Measurements from ENCODE around the gene ASGR1. TPM values are rescaled to one million over a fixed set of nuclear protein-coding genes. Genes with fewer than 3 reads are reported as not detected.
"Not testable (repeated sequence)": the region's sequence is repeated elsewhere in the genome, so short reads cannot be mapped to it uniquely, and the experiment has no call there.

Gene ASGR1
- total and polyA plus RNA-seq, 2 donors = 0.90 to 3.3 TPM

DNA sequence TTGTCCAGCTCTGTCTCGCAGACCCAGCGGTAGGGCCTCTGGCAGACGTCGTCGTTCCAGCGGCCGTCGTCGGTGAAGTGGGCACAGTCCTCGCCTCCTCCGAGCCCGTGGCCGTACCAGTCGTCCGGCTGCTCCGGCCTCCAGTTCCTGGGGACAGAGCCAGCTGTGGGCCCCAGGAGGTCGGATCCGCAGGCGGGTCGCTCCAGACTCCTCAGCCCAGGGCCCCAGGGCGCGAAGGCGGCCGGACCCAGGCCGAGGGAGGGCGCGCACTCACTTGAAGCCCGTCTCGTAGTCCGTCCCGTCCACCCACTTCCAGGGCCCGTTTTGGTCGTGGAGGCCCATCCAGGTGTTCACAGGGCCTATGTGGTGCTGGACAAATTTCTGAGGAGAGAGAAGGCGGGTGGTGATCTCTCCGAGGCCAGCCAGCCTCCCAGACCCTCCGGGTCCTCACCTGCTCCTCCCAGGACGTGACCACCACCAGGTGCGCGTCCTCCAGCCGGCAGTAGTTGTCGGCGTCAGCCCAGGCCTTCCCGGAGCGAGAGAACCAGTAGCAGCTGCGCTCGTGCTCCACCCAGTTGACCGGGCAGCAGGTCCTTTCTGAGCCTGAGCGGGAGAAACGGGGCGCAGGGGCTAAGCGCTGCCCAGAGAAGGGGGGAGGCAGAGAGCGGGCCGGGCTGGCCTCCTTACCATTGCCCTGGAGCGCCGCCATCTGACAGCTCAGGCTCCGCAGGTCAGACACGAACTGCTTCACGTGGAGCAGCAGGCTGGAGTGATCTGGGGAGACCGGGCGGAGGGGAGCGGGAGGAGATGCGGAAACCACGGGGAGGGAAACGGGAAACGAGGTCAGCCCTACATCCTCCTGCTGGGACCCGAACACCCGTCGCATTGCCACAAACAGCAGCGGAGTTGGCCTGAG lies 5.2 kb downstream of the ASGR1 start:
- 49% methylated on average over 69 of the region's 69 CpGs for WGBS
- H3K27me3 ChIP-seq (ENCODE audit: control insufficient read depth in 2 of 2, insufficient read depth in 1 of 2, low read length in 1 of 2) = peaks cover 7 to 61% of the 10 kb centered on the region in 2 donors
- peaks cover 1 to 10% of the 10 kb centered on the region in 2 donors for H3K9me3 ChIP-seq (ENCODE audit: control insufficient read depth in 2 of 2, insufficient read depth in 1 of 2, low read length in 1 of 2)
- peak in 2 of 9 donors; percentile 30 to 42 for DNase-seq (ENCODE audit: low read depth in 6 of 9, low spot score in 9 of 9)
- no peaks in the 10 kb centered on the region for H3K36me3 ChIP-seq (ENCODE audit: control insufficient read depth in 2 of 2, insufficient read depth in 2 of 2, low read length in 1 of 2)
- no peak overlapping the region for H3K27ac ChIP-seq (ENCODE audit: low read depth in 1 of 2, low read length in 1 of 2)
- H3K4me1 ChIP-seq (ENCODE audit: control insufficient read depth in 2 of 2, insufficient read depth in 2 of 2, low read length in 2 of 2) = peaks cover 7 to 15% of the 10 kb centered on the region in 2 donors
- peak overlapping the region in 1 of 2 donors; percentile 14 for H3K4me3 ChIP-seq (ENCODE audit: low read length in 2 of 2)

DNA sequence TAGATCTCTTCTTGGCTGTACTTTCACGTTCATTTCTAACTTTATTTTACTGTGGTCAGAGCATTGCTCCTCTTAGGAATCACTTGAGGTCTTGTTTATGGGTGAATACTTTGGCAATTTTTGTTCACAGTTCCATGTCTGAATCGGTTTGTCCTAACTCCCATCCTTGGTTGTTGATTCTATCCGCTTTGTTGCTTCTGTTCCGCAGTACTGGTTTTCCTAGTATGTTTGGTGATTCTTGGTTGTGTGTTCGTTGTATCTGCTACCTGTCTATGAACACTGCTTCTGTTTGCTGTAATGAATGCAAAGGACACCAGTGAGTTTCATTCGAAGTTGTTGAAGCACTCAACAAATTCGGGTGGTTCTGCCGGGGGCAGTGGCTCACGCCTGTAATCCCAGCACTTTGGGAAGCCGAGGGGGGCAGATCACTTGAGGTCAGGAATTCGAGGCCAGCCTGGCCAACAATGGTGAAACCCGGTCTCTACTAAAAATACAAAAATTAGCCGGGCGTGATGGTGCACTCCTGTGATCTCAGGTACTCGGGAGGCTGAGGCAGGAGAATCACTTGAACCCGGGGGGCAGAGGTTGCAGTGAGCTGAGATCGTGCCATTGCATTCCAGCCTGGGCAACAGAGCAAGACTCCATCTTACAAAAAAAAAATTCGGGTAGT lies 6.5 kb downstream of the ASGR1 start:
- not testable (repeated sequence) for H3K36me3 ChIP-seq (ENCODE audit: control insufficient read depth in 2 of 2, insufficient read depth in 2 of 2, low read length in 1 of 2); H3K4me1 ChIP-seq (ENCODE audit: control insufficient read depth in 2 of 2, insufficient read depth in 2 of 2, low read length in 2 of 2); H3K4me3 ChIP-seq (ENCODE audit: low read length in 2 of 2); H3K27ac ChIP-seq (ENCODE audit: low read depth in 1 of 2, low read length in 1 of 2); DNase-seq (ENCODE audit: low read depth in 6 of 9, low spot score in 9 of 9); H3K9me3 ChIP-seq (ENCODE audit: control insufficient read depth in 2 of 2, insufficient read depth in 1 of 2, low read length in 1 of 2)
- H3K27me3 ChIP-seq (ENCODE audit: control insufficient read depth in 2 of 2, insufficient read depth in 1 of 2, low read length in 1 of 2) = peaks cover 5 to 48% of the 10 kb centered on the region in 2 donors
- WGBS = 97% methylated on average over 18 of the region's 18 CpGs

DNA sequence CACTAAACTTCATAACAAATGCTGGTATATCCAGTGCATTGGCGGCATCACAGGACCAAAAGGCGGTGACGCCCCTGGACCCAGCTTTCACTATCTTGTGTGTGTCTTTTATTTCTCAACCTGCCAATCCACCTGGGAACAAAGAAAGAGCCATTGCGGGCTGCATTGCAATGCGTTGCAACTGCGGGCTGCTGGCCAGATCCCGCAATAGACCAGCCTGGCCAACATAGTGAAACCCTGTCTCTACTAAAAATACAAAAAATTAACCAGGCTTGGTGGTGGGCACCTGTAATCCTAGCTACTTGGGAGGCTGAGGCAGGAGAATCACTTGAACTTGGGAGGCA lies 9.6 kb downstream of the ASGR1 start:
- WGBS = 98% methylated on average over 7 of the region's 7 CpGs
- peaks cover 5 to 20% of the 10 kb centered on the region in 2 donors for H3K27me3 ChIP-seq (ENCODE audit: control insufficient read depth in 2 of 2, insufficient read depth in 1 of 2, low read length in 1 of 2)
- H3K4me3 ChIP-seq (ENCODE audit: low read length in 2 of 2); H3K4me1 ChIP-seq (ENCODE audit: control insufficient read depth in 2 of 2, insufficient read depth in 2 of 2, low read length in 2 of 2); H3K9me3 ChIP-seq (ENCODE audit: control insufficient read depth in 2 of 2, insufficient read depth in 1 of 2, low read length in 1 of 2); DNase-seq (ENCODE audit: low read depth in 6 of 9, low spot score in 9 of 9); H3K27ac ChIP-seq (ENCODE audit: low read depth in 1 of 2, low read length in 1 of 2); H3K36me3 ChIP-seq (ENCODE audit: control insufficient read depth in 2 of 2, insufficient read depth in 2 of 2, low read length in 1 of 2): not testable (repeated sequence)

DNA sequence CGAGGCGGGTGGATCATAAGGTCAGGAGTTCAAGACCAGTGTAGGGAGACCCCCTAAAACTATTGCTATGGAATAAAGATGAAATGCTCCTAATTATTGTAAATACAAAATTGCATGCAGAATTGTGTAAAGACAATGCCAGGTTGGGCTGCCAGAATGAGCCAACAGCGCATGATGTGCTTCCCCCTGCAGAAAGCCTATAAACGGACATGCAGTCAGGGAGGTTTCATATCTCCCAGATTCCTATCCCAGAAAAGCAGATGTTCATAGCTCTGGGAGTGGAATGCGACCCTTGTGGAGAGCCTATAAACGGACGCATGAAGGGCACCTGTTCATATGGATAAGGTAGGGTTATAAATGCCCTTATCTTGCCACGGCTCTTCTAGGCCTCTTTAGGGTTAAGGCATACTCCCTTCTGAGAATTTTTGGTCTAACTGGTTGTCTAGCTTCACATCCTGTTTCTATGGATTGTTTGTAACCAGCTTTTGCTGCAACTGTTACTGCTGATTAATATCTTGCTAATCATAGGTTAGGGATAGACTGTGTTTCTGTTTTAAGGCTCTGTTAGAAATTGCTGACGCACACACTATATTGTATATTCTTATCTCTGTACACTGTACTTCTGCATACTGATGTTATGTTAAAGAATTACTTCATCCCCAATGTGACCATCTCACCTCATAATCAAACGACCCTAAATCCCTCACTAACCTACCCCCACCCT lies 10.2 kb downstream of the ASGR1 start:
- peaks cover 4 to 15% of the 10 kb centered on the region in 2 donors for H3K27me3 ChIP-seq (ENCODE audit: control insufficient read depth in 2 of 2, insufficient read depth in 1 of 2, low read length in 1 of 2)
- H3K27ac ChIP-seq (ENCODE audit: low read depth in 1 of 2, low read length in 1 of 2); H3K9me3 ChIP-seq (ENCODE audit: control insufficient read depth in 2 of 2, insufficient read depth in 1 of 2, low read length in 1 of 2); H3K4me3 ChIP-seq (ENCODE audit: low read length in 2 of 2); DNase-seq (ENCODE audit: low read depth in 6 of 9, low spot score in 9 of 9); H3K4me1 ChIP-seq (ENCODE audit: control insufficient read depth in 2 of 2, insufficient read depth in 2 of 2, low read length in 2 of 2); H3K36me3 ChIP-seq (ENCODE audit: control insufficient read depth in 2 of 2, insufficient read depth in 2 of 2, low read length in 1 of 2): not testable (repeated sequence)
- WGBS = 95% methylated on average over 10 of the region's 10 CpGs

DNA sequence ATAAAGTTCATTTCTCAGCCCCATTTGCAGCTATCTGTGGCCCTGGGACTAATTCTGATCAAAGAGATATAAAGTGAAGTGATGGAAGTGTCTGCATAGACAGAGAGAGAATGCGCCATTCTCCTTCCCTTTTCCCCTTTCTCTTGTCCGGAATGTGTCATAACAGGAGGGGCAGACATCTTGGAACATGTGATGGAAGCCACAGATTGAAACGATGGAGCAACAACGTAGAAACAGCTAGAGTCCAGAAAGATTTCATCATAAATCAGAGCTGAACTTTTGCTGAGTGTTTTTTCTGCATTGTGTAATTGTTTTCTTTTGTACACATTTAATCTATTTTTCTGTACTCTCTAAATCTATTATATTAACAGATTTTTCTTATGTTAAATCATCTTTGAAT lies 11.3 kb downstream of the ASGR1 start:
- no peak for DNase-seq (ENCODE audit: low read depth in 6 of 9, low spot score in 9 of 9)
- Histone ChIP-seq H3K4me3 (ENCODE audit: low read length in 2 of 2) (no peak overlapping the region), H3K27ac (ENCODE audit: low read depth in 1 of 2, low read length in 1 of 2) (no peak overlapping the region), H3K36me3 (ENCODE audit: control insufficient read depth in 2 of 2, insufficient read depth in 2 of 2, low read length in 1 of 2) (no peaks in the 10 kb centered on the region), H3K9me3 (ENCODE audit: control insufficient read depth in 2 of 2, insufficient read depth in 1 of 2, low read length in 1 of 2) (peaks cover 0 to 5% of the 10 kb centered on the region in 2 donors), H3K4me1 (ENCODE audit: control insufficient read depth in 2 of 2, insufficient read depth in 2 of 2, low read length in 2 of 2) (no peaks in the 10 kb centered on the region), H3K27me3 (ENCODE audit: control insufficient read depth in 2 of 2, insufficient read depth in 1 of 2, low read length in 1 of 2) (peaks cover 0 to 7% of the 10 kb centered on the region in 2 donors)
- 95% methylated on average over 4 of the region's 4 CpGs for WGBS

DNA sequence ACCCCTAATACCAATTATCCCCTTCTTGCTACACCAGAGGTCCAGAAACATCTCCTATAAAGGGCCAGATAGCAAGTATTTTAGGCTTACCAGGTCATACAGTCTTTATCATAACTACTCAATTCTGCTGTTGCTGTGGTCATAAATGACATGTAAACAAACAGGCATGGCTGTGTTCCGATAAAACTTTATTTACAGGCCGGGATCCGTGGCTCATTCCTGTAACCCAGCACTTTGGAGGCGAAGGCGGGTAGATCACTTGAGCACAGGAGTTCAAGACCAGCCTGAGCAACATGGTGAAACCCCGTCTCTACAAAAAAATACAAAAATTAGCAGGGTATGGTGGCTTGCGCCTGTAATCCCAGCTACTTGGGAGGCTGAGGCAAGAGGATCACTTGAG lies 12.3 kb downstream of the ASGR1 start:
- WGBS = 97% methylated on average over 7 of the region's 7 CpGs
- Histone ChIP-seq H3K27ac (ENCODE audit: low read depth in 1 of 2, low read length in 1 of 2) (no peak overlapping the region), H3K9me3 (ENCODE audit: control insufficient read depth in 2 of 2, insufficient read depth in 1 of 2, low read length in 1 of 2) (peaks cover 0 to 5% of the 10 kb centered on the region in 2 donors), H3K4me1 (ENCODE audit: control insufficient read depth in 2 of 2, insufficient read depth in 2 of 2, low read length in 2 of 2) (no peaks in the 10 kb centered on the region), H3K27me3 (ENCODE audit: control insufficient read depth in 2 of 2, insufficient read depth in 1 of 2, low read length in 1 of 2) (peaks cover 0 to 3% of the 10 kb centered on the region in 2 donors), H3K36me3 (ENCODE audit: control insufficient read depth in 2 of 2, insufficient read depth in 2 of 2, low read length in 1 of 2) (no peaks in the 10 kb centered on the region), H3K4me3 (ENCODE audit: low read length in 2 of 2) (no peak overlapping the region)
- no peak for DNase-seq (ENCODE audit: low read depth in 6 of 9, low spot score in 9 of 9)

DNA sequence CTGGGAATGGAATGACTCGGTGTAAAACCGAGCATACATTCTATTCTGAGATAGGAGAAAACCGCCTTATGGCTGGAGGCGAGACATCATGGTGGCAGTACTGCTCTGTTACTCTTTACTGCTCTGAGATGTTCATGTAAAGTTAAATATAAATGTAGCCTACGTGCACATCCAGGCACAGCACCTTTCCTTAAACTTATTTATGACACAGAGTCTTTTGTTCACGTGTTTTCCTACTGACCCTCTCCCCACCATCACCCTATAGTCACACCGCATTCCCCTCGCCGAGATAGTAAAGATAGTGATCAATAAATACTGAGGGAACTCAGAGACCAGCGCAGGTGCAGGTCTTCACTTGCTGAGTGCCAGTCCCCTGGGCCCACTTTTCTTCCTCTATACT lies 19.6 kb downstream of the ASGR1 start:
- H3K4me3 ChIP-seq (ENCODE audit: low read length in 2 of 2); H3K27ac ChIP-seq (ENCODE audit: low read depth in 1 of 2, low read length in 1 of 2); H3K4me1 ChIP-seq (ENCODE audit: control insufficient read depth in 2 of 2, insufficient read depth in 2 of 2, low read length in 2 of 2); H3K36me3 ChIP-seq (ENCODE audit: control insufficient read depth in 2 of 2, insufficient read depth in 2 of 2, low read length in 1 of 2); H3K9me3 ChIP-seq (ENCODE audit: control insufficient read depth in 2 of 2, insufficient read depth in 1 of 2, low read length in 1 of 2); DNase-seq (ENCODE audit: low read depth in 6 of 9, low spot score in 9 of 9); H3K27me3 ChIP-seq (ENCODE audit: control insufficient read depth in 2 of 2, insufficient read depth in 1 of 2, low read length in 1 of 2): not testable (repeated sequence)
- WGBS = 78% methylated on average over 10 of the region's 10 CpGs

DNA sequence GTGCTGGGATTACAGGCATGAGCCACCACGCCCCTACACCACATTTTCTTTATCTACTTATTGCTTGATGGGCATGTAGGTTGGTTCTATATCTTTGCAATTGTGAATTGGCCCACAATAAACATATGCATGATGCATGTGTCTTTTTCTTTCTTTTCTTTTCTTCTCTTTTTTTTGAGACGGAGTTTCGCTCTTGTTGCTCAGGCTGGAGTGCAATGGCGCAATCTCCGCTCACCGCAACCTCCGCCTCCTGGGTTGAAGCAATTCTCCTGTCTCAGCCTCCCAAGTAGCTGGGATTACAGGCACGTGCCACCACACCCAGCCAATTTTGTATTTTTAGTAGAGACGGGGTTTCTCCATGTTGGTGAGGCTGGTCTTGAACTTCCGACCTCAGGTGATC lies 20.7 kb downstream of the ASGR1 start:
- H3K9me3 ChIP-seq (ENCODE audit: control insufficient read depth in 2 of 2, insufficient read depth in 1 of 2, low read length in 1 of 2); H3K4me3 ChIP-seq (ENCODE audit: low read length in 2 of 2); H3K27me3 ChIP-seq (ENCODE audit: control insufficient read depth in 2 of 2, insufficient read depth in 1 of 2, low read length in 1 of 2); DNase-seq (ENCODE audit: low read depth in 6 of 9, low spot score in 9 of 9); H3K4me1 ChIP-seq (ENCODE audit: control insufficient read depth in 2 of 2, insufficient read depth in 2 of 2, low read length in 2 of 2); H3K36me3 ChIP-seq (ENCODE audit: control insufficient read depth in 2 of 2, insufficient read depth in 2 of 2, low read length in 1 of 2); H3K27ac ChIP-seq (ENCODE audit: low read depth in 1 of 2, low read length in 1 of 2): not testable (repeated sequence)
- 96% methylated on average over 10 of the region's 10 CpGs for WGBS
